Karpas-422 (cell line): ENCODE results near the gene RNU1-3. TPM values are rescaled to one million over a fixed set of nuclear protein-coding genes. Genes with fewer than 3 reads are reported as not detected.
"Not testable (repeated sequence)": the region's sequence is repeated elsewhere in the genome, so short reads cannot be mapped to it uniquely, and the experiment has no call there.

ENCODE experiments used
- DNase-seq: peaks from one replicate; pipeline ENCODE4 v3.0.0-alpha.2; 2015
- H2AFZ ChIP-seq: fragments of 200-600 bp; sonication (generic); 2 replicates; pipeline ENCODE4 v1.6.1; 2014; ENCODE audit warnings: antibody characterized with exemption, low read length, mixed read lengths
- H3K27ac ChIP-seq: fragments of 200-600 bp; sonication (generic); 2 replicates; pipeline ENCODE4 v1.5.1; 2014; ENCODE audit warnings: mild to moderate bottlenecking, low read length, moderate library complexity
- H3K27me3 ChIP-seq: fragments of 200-600 bp; sonication (generic); 2 replicates; pipeline ENCODE4 v1.6.1; 2014; ENCODE audit warnings: low read length, mixed read lengths
- H3K36me3 ChIP-seq: fragments of 200-600 bp; sonication (generic); 2 replicates; pipeline ENCODE4 v1.6.1; 2014; ENCODE audit warnings: low read length, mixed read lengths; ENCODE audit not compliant: insufficient read depth
- H3K4me1 ChIP-seq: fragments of 200-600 bp; sonication (generic); 2 replicates; pipeline ENCODE4 v1.6.1; 2014; ENCODE audit warnings: mild to moderate bottlenecking, low read length, mixed read lengths
- H3K4me2 ChIP-seq: fragments of 200-600 bp; sonication (generic); 2 replicates; pipeline ENCODE4 v1.6.1; 2014; ENCODE audit warnings: low read length, low read depth, mild to moderate bottlenecking; ENCODE audit not compliant: poor library complexity, severe bottlenecking
- H3K4me3 ChIP-seq: fragments of 200-600 bp; sonication (generic); 2 replicates; pipeline ENCODE4 v1.5.1; 2014; ENCODE audit warnings: mild to moderate bottlenecking, antibody characterized with exemption, low read length, mixed read lengths
- H3K79me2 ChIP-seq: fragments of 200-600 bp; sonication (generic); 2 replicates; pipeline ENCODE4 v1.6.1; 2014; ENCODE audit warnings: mild to moderate bottlenecking, low read length, mixed read lengths
- H3K9ac ChIP-seq: fragments of 200-600 bp; sonication (generic); 2 replicates; pipeline ENCODE4 v1.6.0; 2014; ENCODE audit warnings: low read length
- H3K9me2 ChIP-seq: fragments of 200-600 bp; sonication (generic), shearing (Covaris generic); replicated peaks from 2 replicates; pipeline ENCODE4 v1.6.0; 2014; ENCODE audit warnings: mild to moderate bottlenecking, low read length, moderate library complexity; ENCODE audit not compliant: insufficient read depth
- H3K9me3 ChIP-seq: fragments of 300-700, 200-600 bp; sonication (generic); 2 replicates; pipeline ENCODE4 v1.6.1; 2014; ENCODE audit warnings: low read length, mixed read lengths
- H4K20me1 ChIP-seq: fragments of 200-600 bp; sonication (generic); 2 replicates; pipeline ENCODE4 v1.6.1; 2014; ENCODE audit warnings: mild to moderate bottlenecking, antibody characterized with exemption, low read length, low read depth; ENCODE audit not compliant: insufficient read depth
- total RNA-seq: library from RNA; depleted of rRNA; stranded (reverse); fragments of >200 nt; shearing (Covaris generic); gene quantifications from 2 replicates; pipeline ENCODE4 v1.2.3, GENCODE V29; 2014; ENCODE audit warnings: low replicate concordance

The RNU1-3 gene
- total RNA-seq, 1 experiment from 2014 or later = under 0.01 TPM

DNA sequence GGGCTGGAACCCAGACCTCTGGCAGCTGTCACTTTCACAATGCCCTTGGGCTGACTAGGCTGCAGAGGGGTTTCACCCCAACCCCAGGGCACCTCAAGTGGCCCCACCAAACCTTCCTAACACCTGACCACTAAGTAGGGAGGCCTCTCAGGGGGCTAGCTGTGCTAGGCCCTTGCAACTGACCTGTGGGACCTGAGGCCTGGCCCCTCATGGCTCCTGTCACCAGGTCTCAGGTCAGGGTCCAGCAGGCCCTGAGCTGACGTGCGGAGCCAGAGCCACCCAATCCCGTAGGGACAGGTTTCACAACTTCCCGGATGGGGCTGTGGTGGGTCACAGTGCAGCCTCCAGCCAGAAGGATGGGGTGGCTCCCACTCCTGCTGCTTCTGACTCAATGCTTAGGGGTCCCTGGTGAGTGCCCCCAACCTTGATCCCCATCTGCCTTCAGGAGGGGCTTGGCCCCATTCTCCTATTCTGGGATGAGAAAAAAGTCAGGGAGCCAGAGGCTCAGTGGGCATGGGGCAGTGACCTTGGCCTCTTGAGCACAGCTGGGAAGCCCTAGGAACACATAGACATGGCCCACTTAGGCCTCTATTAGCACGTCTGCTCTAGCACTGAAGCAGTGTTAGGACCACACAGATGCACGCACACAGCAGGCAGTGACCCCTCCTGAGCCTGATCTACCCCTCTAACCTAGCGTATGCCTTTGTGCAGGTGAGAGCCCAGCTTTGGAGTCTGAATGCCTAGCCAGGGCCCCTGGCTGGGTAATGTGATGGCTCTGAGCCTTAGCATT, 21.3 kb downstream of the RNU1-3 start:
- H3K9me2 ChIP-seq, H4K20me1 ChIP-seq, H2AFZ ChIP-seq, H3K27me3 ChIP-seq, H3K36me3 ChIP-seq, H3K9me3 ChIP-seq: not testable (repeated sequence)
- Histone ChIP-seq H3K9ac (peak overlapping the region; percentile 75), H3K27ac (peak overlapping the region; percentile 63), H3K4me2 (peak overlapping the region; percentile 89), H3K4me1 (peaks cover 29% of the 10 kb centered on the region), H3K4me3 (peak overlapping the region; percentile 82), H3K79me2 (peaks cover 40% of the 10 kb centered on the region)
- peak; percentile 71 for DNase-seq

DNA sequence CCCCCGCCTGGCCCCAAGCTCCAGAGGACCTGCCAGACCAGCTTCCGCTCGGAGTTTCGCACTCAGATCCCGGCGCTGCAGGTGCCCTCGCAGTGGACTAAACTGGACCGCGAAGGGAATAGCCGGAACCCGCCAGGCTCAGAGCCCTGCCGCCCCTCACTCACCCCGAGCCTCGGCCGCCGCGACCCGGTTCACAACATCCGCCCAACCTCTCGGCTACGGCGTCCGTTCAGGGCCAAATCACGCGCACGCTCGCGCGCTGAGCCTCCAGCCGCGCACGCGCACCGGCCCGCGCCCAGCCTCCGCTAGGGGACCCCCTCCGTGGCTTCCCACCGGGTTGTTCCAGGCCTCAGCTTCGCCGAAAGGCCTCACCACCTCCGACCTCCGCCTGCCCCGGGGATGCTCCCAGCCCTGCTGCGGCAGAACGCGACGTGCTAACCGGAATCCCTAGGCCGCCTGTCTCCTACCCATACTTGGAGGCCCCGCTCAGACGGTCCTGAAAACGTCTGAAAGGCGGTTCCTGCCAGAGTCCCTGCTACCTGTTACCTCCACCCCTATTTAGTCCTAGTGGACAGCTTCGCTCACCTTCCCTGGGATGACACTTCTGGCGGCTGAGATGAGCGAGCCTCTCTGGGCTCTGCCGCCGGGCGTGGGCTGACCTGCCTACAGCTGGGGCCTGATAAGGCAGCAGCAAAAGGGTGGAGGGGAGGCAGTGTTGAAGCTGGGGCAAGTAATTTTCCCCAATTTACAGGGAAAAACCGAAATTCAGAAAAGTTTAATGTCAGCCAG, 22.1 kb downstream of the RNU1-3 start:
- peaks cover 29% of the 10 kb centered on the region for H3K4me1 ChIP-seq
- not testable (repeated sequence) for H3K9me3 ChIP-seq, H3K27me3 ChIP-seq, H3K36me3 ChIP-seq, H4K20me1 ChIP-seq, H3K9me2 ChIP-seq
- peak overlapping the region; percentile 63 for H3K27ac ChIP-seq
- peak overlapping the region; percentile 82 for H3K4me3 ChIP-seq
- peak overlapping the region; percentile 89 for H3K4me2 ChIP-seq
- H2AFZ ChIP-seq = peak overlapping the region; percentile 65
- peak overlapping the region; percentile 75 for H3K9ac ChIP-seq
- H3K79me2 ChIP-seq = peaks cover 48% of the 10 kb centered on the region
- peak; percentile 99 for DNase-seq

DNA sequence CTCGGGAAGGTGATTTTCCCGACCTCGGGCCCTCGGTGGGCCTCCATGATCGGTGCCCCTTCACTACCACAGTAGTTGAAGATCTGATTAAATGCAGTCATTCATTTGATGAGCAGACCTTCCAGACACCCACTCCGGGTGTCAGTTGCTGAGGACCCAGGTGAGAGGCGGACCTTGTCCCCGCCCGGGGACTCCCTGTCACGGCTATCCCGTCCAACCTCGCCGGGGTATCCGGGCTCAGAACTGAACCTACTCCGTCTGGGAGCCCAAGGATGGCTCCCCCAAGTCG, 22.6 kb downstream of the RNU1-3 start:
- H3K79me2 ChIP-seq = peaks cover 53% of the 10 kb centered on the region
- peak overlapping the region; percentile 82 for H3K4me3 ChIP-seq
- peaks cover 4% of the 10 kb centered on the region; the same call in 1 of the 2 replicates for H4K20me1 ChIP-seq
- peak overlapping the region; percentile 24; the same call in 1 of the 2 replicates for H3K27ac ChIP-seq
- peak overlapping the region; percentile 89 for H3K4me2 ChIP-seq
- H3K9ac ChIP-seq = peak overlapping the region; percentile 75
- no peaks in the 10 kb centered on the region for H3K9me2 ChIP-seq
- H3K9me3 ChIP-seq = no peaks in the 10 kb centered on the region
- H3K36me3 ChIP-seq = no peaks in the 10 kb centered on the region
- no peak for DNase-seq
- peaks cover 29% of the 10 kb centered on the region for H3K4me1 ChIP-seq
- H3K27me3 ChIP-seq = no peaks in the 10 kb centered on the region
- H2AFZ ChIP-seq = peak overlapping the region; percentile 65

DNA sequence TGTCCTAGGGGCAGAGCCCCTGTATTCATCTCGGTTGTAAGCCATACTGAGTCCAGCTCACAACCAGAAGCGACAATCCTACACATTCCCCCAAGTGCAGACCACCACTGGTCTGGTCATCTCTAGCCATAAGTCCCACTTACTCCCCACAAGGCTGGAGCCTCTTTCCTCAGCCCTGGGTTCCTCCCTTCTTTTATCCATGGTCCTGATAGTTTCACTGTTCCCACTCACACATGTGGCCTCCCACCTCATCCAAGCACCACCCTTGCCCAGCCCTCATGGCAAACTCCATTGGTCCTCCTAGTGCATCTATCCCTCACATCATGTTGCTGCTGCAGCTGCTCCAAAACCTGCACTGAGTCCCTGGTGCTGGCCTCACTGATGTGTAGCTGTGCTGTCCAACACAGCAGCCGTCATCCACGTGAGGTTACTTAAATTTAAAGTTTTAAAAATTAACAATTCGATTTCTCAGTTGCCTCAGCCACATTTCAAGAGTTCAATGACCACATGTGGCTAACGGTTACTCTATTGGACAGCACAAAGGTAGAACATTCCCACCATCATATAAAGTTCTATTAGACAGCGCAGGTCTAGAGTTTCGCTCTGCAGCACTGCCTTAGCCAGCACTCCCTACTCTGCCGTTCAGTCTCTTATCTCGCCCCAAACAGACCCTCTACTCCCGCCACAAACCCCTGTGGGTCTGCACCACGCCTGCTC, 23.1 kb downstream of the RNU1-3 start:
- peak overlapping the region; percentile 65; the same call in 1 of the 2 replicates for H2AFZ ChIP-seq
- not testable (repeated sequence) for H3K27me3 ChIP-seq, H3K9me3 ChIP-seq, H3K36me3 ChIP-seq, H3K9me2 ChIP-seq, H4K20me1 ChIP-seq
- peaks cover 58% of the 10 kb centered on the region for H3K79me2 ChIP-seq
- peak overlapping the region; percentile 24; the same call in 1 of the 2 replicates for H3K27ac ChIP-seq
- H3K9ac ChIP-seq = peak overlapping the region; percentile 75
- H3K4me3 ChIP-seq = peak overlapping the region; percentile 82
- H3K4me1 ChIP-seq = peaks cover 29% of the 10 kb centered on the region
- peak overlapping the region; percentile 89 for H3K4me2 ChIP-seq
- peak; percentile 69 for DNase-seq

DNA sequence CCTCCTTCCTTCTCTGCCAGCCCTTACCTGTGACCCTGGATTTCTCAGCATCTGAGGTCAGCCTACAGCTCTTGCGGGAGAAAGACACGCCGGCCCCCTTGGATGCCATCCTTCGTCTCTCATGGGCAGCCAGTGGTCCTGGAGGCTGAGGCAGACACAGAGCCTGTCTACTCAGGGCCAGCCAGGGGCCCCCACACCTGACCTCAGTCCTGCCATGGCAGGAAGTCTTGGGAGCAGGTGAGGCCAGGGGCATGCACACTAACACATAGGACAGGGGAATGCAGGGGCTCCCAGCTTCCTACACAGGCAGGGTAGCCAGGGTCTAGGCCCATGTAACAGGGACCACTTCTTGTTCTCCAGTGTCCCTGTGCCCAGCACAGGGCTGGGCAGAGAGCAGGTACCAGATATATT, 23.7 kb downstream of the RNU1-3 start:
- not testable (repeated sequence) for H3K9me3 ChIP-seq, DNase-seq, H4K20me1 ChIP-seq, H2AFZ ChIP-seq, H3K9me2 ChIP-seq, H3K27me3 ChIP-seq, H3K36me3 ChIP-seq
- Histone ChIP-seq H3K4me3 (peak overlapping the region; percentile 82), H3K79me2 (peaks cover 61% of the 10 kb centered on the region), H3K4me1 (peaks cover 29% of the 10 kb centered on the region), H3K4me2 (peak overlapping the region; percentile 89), H3K9ac (peak overlapping the region; percentile 75), H3K27ac (peak overlapping the region; percentile 31; the same call in 1 of the 2 replicates)

DNA sequence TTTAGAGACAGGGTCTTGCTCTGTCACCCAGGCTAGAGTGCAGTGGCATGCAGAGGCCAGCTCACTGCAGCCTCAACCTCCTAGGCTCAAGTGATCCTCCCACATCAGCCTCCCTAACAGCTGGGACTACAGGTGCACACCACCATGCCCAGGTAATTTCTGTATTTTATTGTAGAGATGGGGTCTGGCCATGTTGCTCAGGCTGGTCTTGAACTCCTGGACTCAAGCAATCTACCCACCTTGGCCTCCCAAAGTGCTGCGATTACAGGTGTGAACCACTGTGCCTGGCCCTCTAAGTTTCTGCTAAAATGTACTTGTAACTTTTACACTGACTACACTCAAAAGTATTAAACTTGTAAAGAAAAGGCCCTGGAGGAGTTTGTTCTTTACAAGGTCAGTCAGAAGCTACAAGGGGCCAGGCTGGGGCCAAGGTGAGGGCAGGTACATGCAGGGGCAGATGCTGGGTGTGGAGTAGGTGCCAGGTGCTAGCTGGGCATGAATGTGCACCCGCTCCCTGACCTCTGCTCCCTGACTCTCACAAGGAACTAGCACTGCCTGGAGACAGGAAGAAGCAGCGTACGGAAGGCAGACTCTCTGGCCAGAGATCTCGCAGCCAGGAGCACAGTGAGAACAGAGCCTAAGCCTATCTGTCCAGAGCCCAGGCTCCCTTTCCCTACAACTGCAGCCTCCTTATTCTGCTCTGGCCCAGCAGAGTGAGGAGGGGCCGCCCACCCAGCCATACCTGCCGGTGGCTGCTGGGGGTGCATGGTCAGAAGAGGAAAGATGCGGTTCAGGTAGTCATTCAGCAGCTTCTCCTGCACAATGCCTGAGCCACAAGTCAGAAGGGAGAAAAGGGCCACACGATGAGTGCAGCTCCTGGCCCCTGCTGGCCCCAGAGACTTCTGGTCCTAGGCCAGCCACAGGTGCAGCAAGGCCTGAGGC, 24.5 kb downstream of the RNU1-3 start:
- not testable (repeated sequence) for H3K9me2 ChIP-seq, H4K20me1 ChIP-seq, H3K27ac ChIP-seq, DNase-seq, H3K9me3 ChIP-seq, H3K36me3 ChIP-seq, H3K27me3 ChIP-seq, H2AFZ ChIP-seq
- Histone ChIP-seq H3K9ac (peak overlapping the region; percentile 75), H3K4me1 (peaks cover 29% of the 10 kb centered on the region), H3K79me2 (peaks cover 65% of the 10 kb centered on the region), H3K4me3 (peak overlapping the region; percentile 82), H3K4me2 (peak overlapping the region; percentile 89)

DNA sequence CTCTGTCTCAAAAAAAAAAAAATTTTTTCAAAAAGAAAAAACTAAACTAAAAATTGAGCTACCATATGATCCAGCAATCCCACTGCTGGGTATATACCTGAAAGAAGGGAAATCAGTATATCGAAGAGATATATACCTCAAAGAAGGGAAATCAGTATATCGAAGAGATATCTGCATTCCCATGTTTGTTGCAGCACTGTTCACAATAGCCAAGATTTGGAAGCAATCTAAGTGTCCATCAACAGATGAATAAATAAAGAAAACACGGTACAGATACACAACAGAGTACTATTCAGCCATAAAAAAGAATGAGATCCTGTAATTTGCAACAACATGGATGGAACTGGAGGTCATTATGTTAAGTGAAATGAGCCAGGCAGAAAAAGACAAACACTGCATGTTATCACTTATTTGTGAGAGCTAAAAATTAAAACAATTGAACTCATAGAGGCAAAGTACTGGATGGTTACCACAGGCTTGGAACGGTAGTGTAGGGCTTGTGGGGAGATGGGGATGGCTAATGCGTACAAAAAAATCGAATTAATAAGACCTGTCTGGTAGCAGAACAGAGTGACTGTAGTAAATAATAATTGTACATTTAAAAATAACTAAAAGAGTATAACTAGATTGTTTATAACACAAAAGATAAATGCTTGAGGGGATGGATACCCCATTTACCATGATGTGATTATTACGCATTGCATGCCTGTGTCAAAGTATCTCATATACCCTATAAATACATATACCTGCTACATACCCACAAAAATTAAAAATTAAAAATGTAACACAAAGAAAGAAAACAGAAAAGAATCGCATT, 25.4 kb downstream of the RNU1-3 start:
- not testable (repeated sequence) for H3K27ac ChIP-seq, H3K27me3 ChIP-seq, H2AFZ ChIP-seq, H3K36me3 ChIP-seq, H3K9me3 ChIP-seq, H3K4me3 ChIP-seq, H3K9ac ChIP-seq, H3K9me2 ChIP-seq, H3K4me2 ChIP-seq, H4K20me1 ChIP-seq
- H3K4me1 ChIP-seq = peaks cover 29% of the 10 kb centered on the region
- H3K79me2 ChIP-seq = peaks cover 74% of the 10 kb centered on the region
- DNase-seq = peak; percentile 40
